ENCODE data around the gene DCC. TPM values are rescaled to one million over a fixed set of nuclear protein-coding genes. Genes with fewer than 3 reads are reported as not detected.

The DCC gene
- total RNA-seq, 2 donors from 2014 or later, result 0.10 to 0.48 TPM

DNA sequence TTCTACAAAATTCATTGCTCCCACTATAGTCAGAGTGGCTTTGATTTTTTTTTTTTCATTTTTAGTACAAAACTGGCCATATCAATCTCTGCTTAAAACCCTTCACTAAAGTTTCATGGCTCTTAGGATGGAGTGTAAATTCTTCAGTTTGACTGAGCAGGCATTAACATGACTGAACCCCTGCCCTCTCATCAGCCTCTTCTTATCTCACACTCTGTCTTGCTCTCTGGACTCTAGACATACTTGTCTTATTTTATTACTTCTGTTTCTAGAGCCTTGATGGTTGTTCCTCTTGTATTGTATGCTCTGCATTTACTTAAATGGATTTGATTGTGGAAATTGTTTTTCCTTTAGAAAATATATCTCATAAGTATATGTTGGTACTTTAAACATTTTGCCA, 272.4 kb downstream of the DCC start:
- no peak overlapping the region for H3K27ac ChIP-seq
- no peaks in the 10 kb centered on the region for H3K36me3 ChIP-seq
- DNase-seq, result no peak

DNA sequence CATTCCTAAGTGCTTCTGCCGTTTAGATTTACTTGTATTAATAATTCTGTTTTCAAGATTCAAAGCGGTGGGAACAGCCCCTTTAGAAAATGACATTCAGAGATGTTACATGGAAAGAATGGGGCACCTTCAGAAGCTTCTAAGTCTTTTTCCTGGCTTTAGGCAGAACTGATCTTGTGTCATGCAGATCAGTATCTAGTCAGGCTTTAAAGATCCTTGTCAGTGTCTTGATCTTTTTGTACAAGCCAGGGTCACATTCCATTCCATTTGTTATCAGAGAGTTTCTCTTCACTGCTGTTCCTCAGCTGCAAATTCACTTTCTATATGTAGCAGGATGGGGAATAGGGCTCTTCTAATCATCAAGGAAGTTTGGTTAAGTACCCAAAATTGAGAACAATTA, 275.3 kb downstream of the DCC start:
- Histone ChIP-seq H3K4me3 (no peak overlapping the region), H3K27ac (no peak overlapping the region), H3K9me3 (no peaks in the 10 kb centered on the region), H3K9ac (ENCODE audit: low read depth in 2 of 2, low read length in 2 of 2) (no peak overlapping the region), H3K4me1 (no peaks in the 10 kb centered on the region), H3K27me3 (no peaks in the 10 kb centered on the region), H3K36me3 (no peaks in the 10 kb centered on the region)
- TF ChIP-seq, protein P1, sequence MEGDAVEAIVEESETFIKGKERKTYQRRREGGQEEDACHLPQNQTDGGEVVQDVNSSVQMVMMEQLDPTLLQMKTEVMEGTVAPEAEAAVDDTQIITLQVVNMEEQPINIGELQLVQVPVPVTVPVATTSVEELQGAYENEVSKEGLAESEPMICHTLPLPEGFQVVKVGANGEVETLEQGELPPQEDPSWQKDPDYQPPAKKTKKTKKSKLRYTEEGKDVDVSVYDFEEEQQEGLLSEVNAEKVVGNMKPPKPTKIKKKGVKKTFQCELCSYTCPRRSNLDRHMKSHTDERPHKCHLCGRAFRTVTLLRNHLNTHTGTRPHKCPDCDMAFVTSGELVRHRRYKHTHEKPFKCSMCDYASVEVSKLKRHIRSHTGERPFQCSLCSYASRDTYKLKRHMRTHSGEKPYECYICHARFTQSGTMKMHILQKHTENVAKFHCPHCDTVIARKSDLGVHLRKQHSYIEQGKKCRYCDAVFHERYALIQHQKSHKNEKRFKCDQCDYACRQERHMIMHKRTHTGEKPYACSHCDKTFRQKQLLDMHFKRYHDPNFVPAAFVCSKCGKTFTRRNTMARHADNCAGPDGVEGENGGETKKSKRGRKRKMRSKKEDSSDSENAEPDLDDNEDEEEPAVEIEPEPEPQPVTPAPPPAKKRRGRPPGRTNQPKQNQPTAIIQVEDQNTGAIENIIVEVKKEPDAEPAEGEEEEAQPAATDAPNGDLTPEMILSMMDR (IDR thresholded peaks at IDR 0.05), result no peak
- intact Hi-C loops (cut with DNase I), result no loop called here
- DNase-seq, result no peak

More for the DNA sequence above, 272.4 kb downstream of the DCC start:
- Histone ChIP-seq H3K4me3 (no peak overlapping the region), H3K4me1 (no peaks in the 10 kb centered on the region), H3K9ac (ENCODE audit: low read depth in 2 of 2, low read length in 2 of 2) (no peak overlapping the region), H3K27me3 (no peaks in the 10 kb centered on the region), H3K9me3 (no peaks in the 10 kb centered on the region)
- TF ChIP-seq, protein P1 (IDR thresholded peaks at IDR 0.05), result no peak
- intact Hi-C loops (cut with DNase I), result no loop called here

DNA sequence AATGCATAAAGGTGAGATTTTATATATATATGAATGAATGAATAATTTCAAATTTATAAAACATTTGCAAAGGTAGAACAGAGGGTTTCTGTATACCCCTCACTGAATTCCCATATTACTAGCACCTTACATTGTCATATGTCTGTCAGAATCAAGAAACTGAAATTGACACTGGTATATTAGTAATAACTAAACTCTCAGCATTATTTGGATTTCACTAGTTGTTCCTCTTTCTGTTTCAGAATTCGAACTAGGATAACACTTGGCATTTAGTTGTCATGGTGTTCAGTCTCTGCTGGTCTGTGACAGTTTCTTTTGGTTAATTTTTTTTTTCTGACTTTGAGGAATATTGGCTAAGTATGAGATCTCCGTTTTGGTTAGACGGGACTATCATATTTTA, 275.9 kb downstream of the DCC start:
- H3K9me3 ChIP-seq, result no peaks in the 10 kb centered on the region
- TF ChIP-seq, protein P1 (IDR thresholded peaks at IDR 0.05), result no peak

DNA sequence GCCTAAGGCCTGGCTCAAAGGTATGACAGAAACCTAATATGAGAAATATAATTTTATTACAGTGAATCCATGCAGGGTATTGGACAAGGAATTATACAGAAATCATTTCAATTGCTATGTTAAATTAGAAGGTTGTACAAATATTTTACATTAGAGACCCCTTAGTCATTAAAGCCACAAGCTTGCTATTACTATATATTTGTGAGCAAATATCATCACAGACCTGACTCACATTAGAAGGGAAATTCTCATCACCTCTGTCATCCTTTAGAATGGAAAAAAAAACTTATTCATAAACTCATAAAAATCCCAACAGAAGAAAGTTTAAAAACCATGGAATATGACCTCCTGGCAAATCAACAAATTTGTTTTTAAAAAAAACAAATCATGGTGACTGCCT, 277.9 kb downstream of the DCC start:
- Histone ChIP-seq H3K27me3 (no peaks in the 10 kb centered on the region), H3K27ac (no peak overlapping the region), H3K9ac (ENCODE audit: low read depth in 2 of 2, low read length in 2 of 2) (no peak overlapping the region), H3K4me1 (no peaks in the 10 kb centered on the region), H3K4me3 (no peak overlapping the region), H3K9me3 (no peaks in the 10 kb centered on the region), H3K36me3 (no peaks in the 10 kb centered on the region)
- no peak for DNase-seq
- TF ChIP-seq, protein P1 (IDR thresholded peaks at IDR 0.05), result no peak
- intact Hi-C loops (cut with DNase I), result no loop called here

More for the DNA sequence above, 275.9 kb downstream of the DCC start:
- H3K9ac ChIP-seq (ENCODE audit: low read depth in 2 of 2, low read length in 2 of 2), result no peak overlapping the region
- H3K27me3 ChIP-seq, result no peaks in the 10 kb centered on the region
- DNase-seq, result no peak
- H3K4me3 ChIP-seq, result no peak overlapping the region
- no peak overlapping the region for H3K27ac ChIP-seq
- intact Hi-C loops (cut with DNase I), result no loop called here
- no peaks in the 10 kb centered on the region for H3K4me1 ChIP-seq
- H3K36me3 ChIP-seq, result no peaks in the 10 kb centered on the region

DNA sequence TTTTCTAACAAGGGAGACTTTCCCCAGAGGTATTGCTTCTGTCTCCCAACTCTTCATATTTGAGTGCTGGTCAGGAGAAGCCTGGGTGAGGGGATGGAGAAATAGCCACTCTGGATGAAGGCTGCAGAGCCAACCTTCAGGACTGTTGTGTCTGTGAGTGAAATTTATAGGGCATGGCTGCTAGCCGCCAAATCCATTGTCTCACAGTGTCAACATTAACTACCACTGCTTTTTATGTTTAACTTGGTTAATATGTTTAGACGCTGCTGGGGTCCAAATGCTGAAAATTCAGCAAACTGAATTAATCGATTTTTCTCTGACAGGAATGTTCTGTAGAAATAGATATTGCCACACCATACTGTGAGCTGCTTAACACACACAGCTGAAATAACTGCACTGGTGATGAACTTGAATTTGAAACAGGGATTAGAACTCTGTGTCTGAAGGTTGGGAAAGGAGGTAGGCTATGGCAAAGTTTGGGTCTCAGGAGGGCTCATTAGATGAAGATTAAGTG, 281.0 kb downstream of the DCC start:
- DNase-seq, result no peak
- no peaks in the 10 kb centered on the region for H3K9me3 ChIP-seq
- H3K9ac ChIP-seq (ENCODE audit: low read depth in 2 of 2, low read length in 2 of 2), result no peak overlapping the region
- no peak overlapping the region for H3K27ac ChIP-seq
- no peaks in the 10 kb centered on the region for H3K4me1 ChIP-seq
- intact Hi-C loops (cut with DNase I), result no loop called here
- TF ChIP-seq, protein P1 (IDR thresholded peaks at IDR 0.05), result no peak
- H3K4me3 ChIP-seq, result no peak overlapping the region
- no peaks in the 10 kb centered on the region for H3K36me3 ChIP-seq
- no peaks in the 10 kb centered on the region for H3K27me3 ChIP-seq

Measured in colonic mucosa (tissue), 4 donors.